HL-60 (cell line): Measurements from ENCODE around the gene USP26.
"Not testable (repeated sequence)": the region's sequence is repeated elsewhere in the genome, so short reads cannot be mapped to it uniquely, and the experiment has no call there.

Source experiments
- DNase-seq, 2 experiments: peaks; one replicate each; pipeline ENCODE4 v3.0.0-alpha.2; 2010 to 2020; ENCODE audit warnings: low read depth in 1 of 2, low spot score in 1 of 2
- H3K27ac ChIP-seq: fragments of 250-450 bp; sonication (Bioruptor Pico); replicated peaks from 2 replicates; pipeline ENCODE4 v1.5.1; 2020; ENCODE audit warnings: mild to moderate bottlenecking, moderate library complexity
- H3K27me3 ChIP-seq: fragments of 250-450 bp; sonication (Bioruptor Pico); 2 replicates; pipeline ENCODE4 v1.5.1; 2021; ENCODE audit warnings: mild to moderate bottlenecking, moderate library complexity; ENCODE audit not compliant: insufficient read depth, poor library complexity, severe bottlenecking
- H3K4me3 ChIP-seq: replicated peaks from 2 replicates; pipeline ENCODE4 v1.5.1; 2011; ENCODE audit warnings: mild to moderate bottlenecking, control low read depth, low read length; ENCODE audit not compliant: insufficient read depth
- CTCF ChIP-seq: IDR thresholded peaks from one replicate; pipeline ENCODE4 v1.5.1; 2011; ENCODE audit warnings: low read length, control low read depth, inconsistent platforms; ENCODE audit not compliant: insufficient read depth
- GABPA ChIP-seq: IDR thresholded peaks from 2 replicates; pipeline ENCODE4 v1.6.1; 2012; ENCODE audit warnings: low read depth
- POLR2AphosphoS5 ChIP-seq: IDR thresholded peaks from 2 replicates; pipeline ENCODE4 v1.6.1; 2012; ENCODE audit warnings: low read depth
- REST ChIP-seq: IDR thresholded peaks from 2 replicates; pipeline ENCODE4 v1.6.1; 2012; ENCODE audit warnings: low read depth; ENCODE audit not compliant: insufficient replicate concordance
- SPI1 ChIP-seq: IDR thresholded peaks from 2 replicates; pipeline ENCODE4 v1.6.1; 2012; ENCODE audit warnings: low read depth, mild to moderate bottlenecking, borderline replicate concordance

USP26 gene

GRCh38 chrX:133085785-133086184, 11.1 kb downstream of the USP26 start:
- no peak for TF ChIP-seq GABPA
- TF ChIP-seq CTCF, result no peak
- TF ChIP-seq SPI1, result no peak
- no peak for TF ChIP-seq REST
- TF ChIP-seq POLR2AphosphoS5, result no peak
- Histone ChIP-seq H3K27me3 (no peaks in the 10 kb centered on the region), H3K27ac (no peak overlapping the region), H3K4me3 (no peak overlapping the region)
- no peak for DNase-seq

GRCh38 chrX:133085056-133085455, 11.9 kb downstream of the USP26 start:
- H3K27me3 ChIP-seq, H3K27ac ChIP-seq, H3K4me3 ChIP-seq, DNase-seq: not testable (repeated sequence)

GRCh38 chrX:133083899-133084298, 13.0 kb downstream of the USP26 start:
- Histone ChIP-seq H3K4me3 (no peak overlapping the region), H3K27me3 (no peaks in the 10 kb centered on the region), H3K27ac (no peak overlapping the region)
- TF ChIP-seq CTCF (no peak), GABPA (no peak), POLR2AphosphoS5 (no peak), SPI1 (no peak), REST (no peak)
- DNase-seq, result no peak

- H3K4me3 ChIP-seq, result no peak overlapping the region
- no peaks in the 10 kb centered on the region for H3K27me3 ChIP-seq
- no peak overlapping the region for H3K27ac ChIP-seq
- TF ChIP-seq GABPA, result no peak
- TF ChIP-seq REST, result no peak
- no peak for TF ChIP-seq SPI1
- no peak for TF ChIP-seq POLR2AphosphoS5
- TF ChIP-seq CTCF, result no peak
- no peak for DNase-seq
These were observed 14.9 kb downstream of the USP26 start for GRCh38 chrX:133081990-133082389.

- not testable (repeated sequence) for DNase-seq, H3K27ac ChIP-seq, H3K4me3 ChIP-seq, H3K27me3 ChIP-seq
These were observed 19.1 kb downstream of the USP26 start for GRCh38 chrX:133077856-133078255.
